Kidney (tissue), 14 donors: ENCODE results near the gene STK16. TPM values are rescaled to one million over a fixed set of nuclear protein-coding genes. Genes with fewer than 3 reads are reported as not detected.

Experiments used
- DNase-seq, 5 donors: peaks; one replicate each; pipeline ENCODE4 v3.0.0-alpha.2; 2013 to 2020
- FAIRE-seq: peaks from 2 replicates; lab custom pipeline; 2012; peaks lifted over from hg19 to GRCh38; lab: Jason Lieb, UNC
- H3K27ac ChIP-seq, 2 donors: one replicate each; pipeline ENCODE4 v1.7.0; 2013; ENCODE audit warnings: low read depth in 2 of 2, low read length in 2 of 2, inconsistent platforms in 1 of 2
- H3K27me3 ChIP-seq: one replicate; pipeline ENCODE4 v1.7.1; 2013; ENCODE audit warnings: low read length, inconsistent platforms; ENCODE audit not compliant: control insufficient read depth, insufficient read depth
- H3K36me3 ChIP-seq, 3 donors: one replicate each; pipeline versions ENCODE4 v1.7.0 to v1.7.1; 2013; ENCODE audit warnings: low read length in 3 of 3, control low read depth in 1 of 3, inconsistent platforms in 1 of 3; ENCODE audit not compliant: insufficient read depth in 3 of 3, control insufficient read depth in 2 of 3
- H3K4me1 ChIP-seq, 3 donors: one replicate each; pipeline versions ENCODE4 v1.7.0 to v1.7.1; 2013; ENCODE audit warnings: low read length in 3 of 3, inconsistent platforms in 1 of 3, low read depth in 1 of 3; ENCODE audit not compliant: control insufficient read depth in 2 of 3, insufficient read depth in 2 of 3
- H3K4me3 ChIP-seq, 3 donors: one replicate each; pipeline versions ENCODE4 v1.7.0 to v1.8.1; 2013; ENCODE audit warnings: low read length in 3 of 3, control low read depth in 1 of 3, inconsistent platforms in 1 of 3
- H3K9ac ChIP-seq, 3 donors: one replicate each; pipeline versions ENCODE4 v1.7.0 to v1.7.1; 2013; ENCODE audit warnings: low read length in 3 of 3, control low read depth in 1 of 3, inconsistent platforms in 1 of 3
- H3K9me3 ChIP-seq, 3 donors: one replicate each; pipeline versions ENCODE4 v1.7.0 to v1.7.1; 2013; ENCODE audit warnings: low read length in 3 of 3, control low read depth in 1 of 3, inconsistent platforms in 1 of 3; ENCODE audit not compliant: control insufficient read depth in 2 of 3, insufficient read depth in 1 of 3
- CTCF ChIP-seq: IDR thresholded peaks from 3 replicates; pipeline ENCODE4 v1.5.1; 2012; ENCODE audit warnings: mild to moderate bottlenecking, moderate library complexity, borderline replicate concordance; ENCODE audit not compliant: insufficient read depth; ENCODE audit errors: extremely low read depth
- intact Hi-C: fragments of 100-400 bp; cut with DNase I; formaldehyde crosslinking; loops from one replicate; pipeline ENCODE4 v1.11.1; 2022
- polyA plus RNA-seq: library from polyadenylated mRNA; stranded (reverse); fragments of 350-450 nt; fragmentation: Illumina TruSeq; extraction: RNeasy Lipid Tissue Mini Kit (QIAGEN cat#74804); gene quantifications from one replicate; pipeline ENCODE4 v1.2.3, GENCODE V29; 2014; ENCODE audit warnings: low read depth, low replicate concordance; ENCODE audit not compliant: insufficient read depth
- total RNA-seq: library from RNA; stranded (reverse); fragmentation: NEBNext Ultra II Directional; extraction: Animal tissue kit (Norgen Biotek cat#: 25700); gene quantifications from one replicate; pipeline ENCODE4 v1.2.1, GENCODE V29; 2021
- donor health status: control.
- donor health status: control.
- donor health status: control.
- donor health status: control.
- donor health status: control.
- donor health status: DM: yes; HTN: yes; CAD: no.
- donor health status: Normal renal cell carcinoma (clear cell type).

STK16 gene
- total and polyA plus RNA-seq, 2 donors from 2014 or later, result 29.9 to 53.8 TPM

- FAIRE-seq, result no peak
- DNase-seq, result peak; percentile 98 to 100 (median 99)
- Histone ChIP-seq H3K9ac (peak within 1 kb of the TSS; percentile 47 to 92 (median 91)), H3K9me3 (no peaks in the 10 kb centered on the region), H3K4me3 (peak within 1 kb of the TSS; percentile 72 to 92 (median 73)), H3K4me1 (peaks cover 8 to 21% (median 16%) of the 10 kb centered on the region in 3 donors), H3K27ac (peak within 1 kb of the TSS; percentile 93 to 97), H3K36me3 (peaks cover 0 to 15% (median 9%) of the 10 kb centered on the region in 3 donors), H3K27me3 (no peaks in the 10 kb centered on the region)
- TF ChIP-seq CTCF, result no peak
- intact Hi-C loops, result no loop called here
Observed at GRCh38 chr2:219279151-219279915, 34.1 kb downstream of the STK16 start, which contains the start of gene DNAJB2. TSS of gene DNAJB2 (plus strand) at chr2:219279366. CDS start at chr2:219279834, 468 bp downstream.

- peak overlapping the region; percentile 47 to 92 (median 91) for H3K9ac ChIP-seq
- intact Hi-C loops, result loop anchor here (10.0 kb wide), 1 partner anchor 115 kb away; the partner anchor contains the start of gene NHEJ1
- H3K27ac ChIP-seq, result peak overlapping the region; percentile 93 to 95
- FAIRE-seq, result no peak
- H3K27me3 ChIP-seq, result no peaks in the 10 kb centered on the region
- peaks cover 8 to 21% (median 16%) of the 10 kb centered on the region in 3 donors for H3K4me1 ChIP-seq
- peak in 2 of 5 donors; percentile 70 to 73 for DNase-seq
- H3K9me3 ChIP-seq, result no peaks in the 10 kb centered on the region
- H3K4me3 ChIP-seq, result peak overlapping the region; percentile 72 to 92 (median 73)
- peaks cover 0 to 15% (median 9%) of the 10 kb centered on the region in 3 donors for H3K36me3 ChIP-seq
- no peak for TF ChIP-seq CTCF
Observed at GRCh38 chr2:219279916-219280516, 34.7 kb downstream of the STK16 start.

- Histone ChIP-seq H3K27ac (no peak overlapping the region), H3K9ac (no peak overlapping the region), H3K4me3 (no peak overlapping the region), H3K9me3 (no peaks in the 10 kb centered on the region), H3K27me3 (no peaks in the 10 kb centered on the region), H3K36me3 (peaks cover 0 to 15% (median 9%) of the 10 kb centered on the region in 3 donors), H3K4me1 (peaks cover 8 to 21% (median 16%) of the 10 kb centered on the region in 3 donors)
- intact Hi-C loops, result loop anchor here (10.0 kb wide), 1 partner anchor 116 kb away; the partner anchor contains the start of gene NHEJ1
- FAIRE-seq (no peak), DNase-seq (no peak)
- no peak for TF ChIP-seq CTCF
Observed at GRCh38 chr2:219280651-219281050, 35.4 kb downstream of the STK16 start.
